Gastrocnemius medialis (tissue), 4 donors: ENCODE data around the gene CCDC9B. TPM values are rescaled to one million over a fixed set of nuclear protein-coding genes. Genes with fewer than 3 reads are reported as not detected.

ENCODE experiments used
- ATAC-seq, 2 donors: fragments of 150-250 bp; one replicate each; pipeline ENCODE4 v1.9.1; 2016
- DNase-seq, 2 donors: peaks; one replicate each; pipeline ENCODE4 v3.0.0-alpha.2; 2019
- H3K27ac ChIP-seq, 4 donors: fragments of 200-600 bp; sonication (generic); 1 replicate in 1 of 4; 2 replicates in 3 of 4; pipeline ENCODE4 v1.5.1; 2016 to 2018; ENCODE audit warnings: mild to moderate bottlenecking in 2 of 4, moderate library complexity in 1 of 4
- H3K27me3 ChIP-seq, 3 donors: fragments of 200-600 bp; sonication (generic) in 2 of 3; 1 replicate in 1 of 3; 2 replicates in 2 of 3; pipeline versions ENCODE4 v1.5.1 to v1.6.0; 2016 to 2019; ENCODE audit warnings: mild to moderate bottlenecking in 1 of 3, moderate library complexity in 1 of 3
- H3K36me3 ChIP-seq, 2 donors: fragments of 200-600 bp; sonication (generic) in 1 of 2; one replicate each; pipeline ENCODE4 v1.5.1; 2017 to 2018
- H3K4me1 ChIP-seq, 2 donors: fragments of 200-600 bp; sonication (generic) in 1 of 2; one replicate each; pipeline ENCODE4 v1.5.1; 2016 to 2017; ENCODE audit warnings: mild to moderate bottlenecking in 2 of 2
- H3K4me3 ChIP-seq, 4 donors: fragments of 200-600 bp; sonication (generic) in 3 of 4; 1 replicate in 1 of 4; 2 replicates in 3 of 4; pipeline ENCODE4 v1.5.1; 2016 to 2019; ENCODE audit warnings: mild to moderate bottlenecking in 2 of 4
- H3K9me3 ChIP-seq, 3 donors: fragments of 200-600 bp; sonication (generic) in 2 of 3; 1 replicate in 1 of 3; 2 replicates in 2 of 3; pipeline ENCODE4 v1.5.1; 2016 to 2019
- CTCF ChIP-seq, 5 experiments: fragments of 450-650 bp in 3 of 5; fragments of 200-600 bp in 2 of 5; sonication (generic) in 2 of 5; IDR thresholded peaks in 4 of 5; conservative IDR thresholded peaks in 1 of 5; 1 replicate in 4 of 5; 2 replicates in 1 of 5; pipeline ENCODE4 v1.5.1; 2016 to 2019; ENCODE audit warnings: antibody characterized with exemption in 5 of 5, mild to moderate bottlenecking in 3 of 5, moderate library complexity in 3 of 5
- POLR2A ChIP-seq, 2 donors: fragments of 450-650 bp; IDR thresholded peaks; one replicate each; pipeline ENCODE4 v1.6.1; 2017; ENCODE audit warnings: antibody characterized with exemption in 2 of 2, mild to moderate bottlenecking in 2 of 2, moderate library complexity in 2 of 2
- in situ Hi-C, 4 donors: fragments of 200-750 bp; cut with MboI; loops; one replicate each; pipeline versions ENCODE4 v1.15.0 to v1.8.0; 2017; ENCODE audit warnings: low sequenced_read_pairs in 4 of 4
- intact Hi-C: fragments of 100-400 bp; cut with DNase I; formaldehyde crosslinking; loops from one replicate; pipeline ENCODE4 v1.15.1; 2023; ENCODE audit warnings: low total_unique reads
- total RNA-seq, 4 donors: library from RNA; depleted of rRNA; stranded (reverse); fragments of >200 nt; gene quantifications; one replicate each; pipeline versions ENCODE4 v1.1.0 to v1.2.3, GENCODE V29; 2016

Gene CCDC9B
- total RNA-seq, 4 donors from 2014 or later = 14.4 to 55.1 (median 20.5) TPM

- TF ChIP-seq CTCF (IDR thresholded peaks at IDR 0.05 in 4 of 5, conservative IDR thresholded peaks at IDR 0.05 in 1 of 5) (no peak), POLR2A (IDR thresholded peaks at IDR 0.05) (no peak)
- Histone ChIP-seq H3K36me3 (no peaks in the 10 kb centered on the region), H3K9me3 (no peaks in the 10 kb centered on the region), H3K27me3 (no peaks in the 10 kb centered on the region), H3K27ac (no peak overlapping the region), H3K4me1 (peaks cover 0 to 5% of the 10 kb centered on the region in 2 donors), H3K4me3 (no peak overlapping the region)
- in situ Hi-C loops = loop anchor here in 1 of 4 donors (10.0 kb wide), 1 partner anchor 78 kb away; no protein-coding TSS in a partner anchor
- DNase-seq (no peak), ATAC-seq (no peak)
- intact Hi-C loops = no loop called here
Observed at GRCh38 chr15:40346579-40347558, 6.1 kb upstream of the CCDC9B start.

- H3K27ac ChIP-seq = no peak overlapping the region
- TF ChIP-seq POLR2A (IDR thresholded peaks at IDR 0.05) = no peak
- TF ChIP-seq CTCF (IDR thresholded peaks at IDR 0.05 in 4 of 5, conservative IDR thresholded peaks at IDR 0.05 in 1 of 5) = no peak
- peaks cover 7 to 13% of the 10 kb centered on the region in 2 donors for H3K4me1 ChIP-seq
- intact Hi-C loops (loop anchor here (1.0 kb wide), 1 partner anchor 21 kb away; no protein-coding TSS in a partner anchor), in situ Hi-C loops (loop anchor here in 1 of 4 donors (10.0 kb wide), 1 partner anchor 79 kb away; no protein-coding TSS in a partner anchor)
- H3K36me3 ChIP-seq = no peaks in the 10 kb centered on the region
- DNase-seq (no peak), ATAC-seq (no peak)
- no peaks in the 10 kb centered on the region for H3K9me3 ChIP-seq
- no peak overlapping the region for H3K4me3 ChIP-seq
- no peaks in the 10 kb centered on the region for H3K27me3 ChIP-seq
Observed at GRCh38 chr15:40345867-40346578, 5.3 kb upstream of the CCDC9B start.

GRCh38 chr15:40345225-40345866, 4.6 kb upstream of the CCDC9B start:
- Histone ChIP-seq H3K27ac (no peak overlapping the region), H3K27me3 (no peaks in the 10 kb centered on the region), H3K4me3 (no peak overlapping the region), H3K36me3 (no peaks in the 10 kb centered on the region), H3K9me3 (no peaks in the 10 kb centered on the region), H3K4me1 (peaks cover 13 to 19% of the 10 kb centered on the region in 2 donors)
- DNase-seq = no peak
- TF ChIP-seq POLR2A (IDR thresholded peaks at IDR 0.05) (no peak), CTCF (IDR thresholded peaks at IDR 0.05 in 4 of 5, conservative IDR thresholded peaks at IDR 0.05 in 1 of 5) (no peak)
- intact Hi-C loops (loop anchor here (1.0 kb wide), 1 partner anchor 22 kb away; no protein-coding TSS in a partner anchor), in situ Hi-C loops (loop anchor here in 1 of 4 donors (10.0 kb wide), 1 partner anchor 79 kb away; no protein-coding TSS in a partner anchor)
- no peak for ATAC-seq

GRCh38 chr15:40344631-40345120, 3.9 kb upstream of the CCDC9B start:
- intact Hi-C loops (loop anchor here (1.0 to 5.0 kb wide), 3 partner anchors 23 to 78 kb away; partner anchors contain the start of gene KNSTRN), in situ Hi-C loops (loop anchor here in 1 of 4 donors (10.0 kb wide), 1 partner anchor 80 kb away; no protein-coding TSS in a partner anchor)
- no peak overlapping the region for H3K27ac ChIP-seq
- no peaks in the 10 kb centered on the region for H3K36me3 ChIP-seq
- DNase-seq = peak in 1 of 2 donors; percentile 53
- no peaks in the 10 kb centered on the region for H3K9me3 ChIP-seq
- no peak for TF ChIP-seq POLR2A (IDR thresholded peaks at IDR 0.05)
- TF ChIP-seq CTCF (IDR thresholded peaks at IDR 0.05 in 4 of 5, conservative IDR thresholded peaks at IDR 0.05 in 1 of 5) = peak; percentile 61 to 85 (median 75)
- no peak overlapping the region for H3K4me3 ChIP-seq
- H3K4me1 ChIP-seq = peaks cover 19 to 25% of the 10 kb centered on the region in 2 donors
- H3K27me3 ChIP-seq = no peaks in the 10 kb centered on the region
- no peak for ATAC-seq
